ENCODE measurements around the gene DPF1.

Gene DPF1

DNA sequence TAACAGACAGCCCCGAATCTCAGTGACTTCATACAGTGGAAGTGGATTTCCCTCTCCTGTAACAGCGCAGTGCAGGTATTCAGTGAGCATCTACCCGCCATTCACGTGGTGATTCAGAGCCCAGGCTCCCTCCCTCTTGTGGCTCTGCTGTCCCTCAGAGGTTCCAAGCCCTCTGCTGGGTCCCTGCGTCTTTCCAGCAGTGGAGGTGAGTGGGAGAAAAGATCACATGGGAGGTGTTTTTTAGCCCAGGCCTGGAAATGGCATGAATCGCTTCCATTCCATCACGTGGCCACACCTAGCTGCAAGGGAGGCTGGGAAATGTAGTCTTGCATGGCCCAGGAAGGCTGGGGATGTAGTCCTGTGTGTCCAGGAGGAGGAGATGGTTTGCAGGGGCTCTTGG lies 61.4 kb downstream of the DPF1 start:
- Histone ChIP-seq H3K36me3 (ENCODE audit: control insufficient read depth, insufficient read depth, low read length) (peaks cover 49% of the 10 kb centered on the region), H3K4me1 (ENCODE audit: control insufficient read depth, insufficient read depth, low read length) (no peaks in the 10 kb centered on the region), H3K9me3 (ENCODE audit: control insufficient read depth, insufficient read depth, low read length) (0 out of 2 replicates have a peak, but pooled peaks cover 4% of the 10 kb centered on the region)

DNA sequence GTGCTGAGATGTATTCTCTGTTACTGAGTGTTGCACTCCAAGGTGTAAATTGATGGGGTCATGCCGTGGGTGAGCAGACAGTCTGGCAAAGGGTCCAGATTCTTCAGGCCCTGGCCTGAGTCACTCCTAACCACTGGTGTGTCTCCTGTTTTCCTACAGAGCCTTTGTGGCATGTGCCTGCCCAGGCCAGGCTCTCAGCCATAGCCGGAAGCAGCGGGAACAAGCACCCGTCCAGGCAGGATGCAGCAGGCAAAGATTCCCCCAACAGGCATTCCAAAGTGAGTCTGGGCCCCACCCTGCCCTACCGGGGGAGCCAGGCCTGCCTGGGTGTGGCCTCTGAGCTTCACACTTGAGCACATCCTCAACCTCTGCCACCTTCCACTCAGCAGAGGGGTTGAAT lies 61.9 kb downstream of the DPF1 start:
- H3K4me3 ChIP-seq (ENCODE audit: low read depth, low read length), result no peak overlapping the region

More for the DNA sequence above, 61.4 kb downstream of the DPF1 start:
- Histone ChIP-seq H3K9ac (ENCODE audit: low read depth, low read length) (no peak overlapping the region), H3K27me3 (ENCODE audit: control insufficient read depth, insufficient read depth, low read length) (no peaks in the 10 kb centered on the region), H3K4me3 (ENCODE audit: low read depth, low read length) (no peak overlapping the region), H3K27ac (ENCODE audit: low read depth, low read length) (no peak overlapping the region)

More for the DNA sequence above, 61.9 kb downstream of the DPF1 start:
- Histone ChIP-seq H3K9ac (ENCODE audit: low read depth, low read length) (no peak overlapping the region), H3K36me3 (ENCODE audit: control insufficient read depth, insufficient read depth, low read length) (peaks cover 54% of the 10 kb centered on the region), H3K4me1 (ENCODE audit: control insufficient read depth, insufficient read depth, low read length) (no peaks in the 10 kb centered on the region), H3K27me3 (ENCODE audit: control insufficient read depth, insufficient read depth, low read length) (no peaks in the 10 kb centered on the region), H3K9me3 (ENCODE audit: control insufficient read depth, insufficient read depth, low read length) (0 out of 2 replicates have a peak, but pooled peaks cover 4% of the 10 kb centered on the region), H3K27ac (ENCODE audit: low read depth, low read length) (no peak overlapping the region)
